ENCODE data around the gene RNF224.

The RNF224 gene

GRCh38 chr9:137278061-137278701 is 50.9 kb downstream of the RNF224 start:
- no peak for DNase-seq (ENCODE audit: extremely low read depth, low read depth)
- peak overlapping the region; percentile 65 for H3K4me3 ChIP-seq (replicated peaks; ENCODE audit: low read depth, low read length)
- no peak for TF ChIP-seq CTCF (IDR thresholded peaks at IDR 0.05; ENCODE audit: low read depth, low read length, missing control alignments)

All from HFF-Myc (cell line).